GM13976 (cell line): Measurements from ENCODE around the gene BNIP3.

Source experiments
- DNase-seq: peaks from one replicate; pipeline ENCODE4 v3.0.0; 2012; ENCODE audit warnings: low spot score
- in situ Hi-C: fragments of 300-500 bp; cut with MboI; formaldehyde crosslinking; loops from one replicate; pipeline ENCODE4 v1.12.0; 2022; ENCODE audit warnings: low sequenced_read_pairs, mixed read lengths, inconsistent platforms; ENCODE audit not compliant: unreplicated experiment
- TF ChIP-seq, protein P1 (sequence below): IDR thresholded peaks from 2 replicates; pipeline ENCODE4 v1.5.1; 2012; ENCODE audit warnings: borderline replicate concordance, mild to moderate bottlenecking; ENCODE audit not compliant: insufficient read depth; ENCODE audit errors: extremely low read depth, missing control alignments, control extremely low read depth

Gene BNIP3

GRCh38 chr10:131946321-131946751 lies 35.4 kb downstream of the BNIP3 start:
- in situ Hi-C loops: no loop called here
- TF ChIP-seq, protein P1, sequence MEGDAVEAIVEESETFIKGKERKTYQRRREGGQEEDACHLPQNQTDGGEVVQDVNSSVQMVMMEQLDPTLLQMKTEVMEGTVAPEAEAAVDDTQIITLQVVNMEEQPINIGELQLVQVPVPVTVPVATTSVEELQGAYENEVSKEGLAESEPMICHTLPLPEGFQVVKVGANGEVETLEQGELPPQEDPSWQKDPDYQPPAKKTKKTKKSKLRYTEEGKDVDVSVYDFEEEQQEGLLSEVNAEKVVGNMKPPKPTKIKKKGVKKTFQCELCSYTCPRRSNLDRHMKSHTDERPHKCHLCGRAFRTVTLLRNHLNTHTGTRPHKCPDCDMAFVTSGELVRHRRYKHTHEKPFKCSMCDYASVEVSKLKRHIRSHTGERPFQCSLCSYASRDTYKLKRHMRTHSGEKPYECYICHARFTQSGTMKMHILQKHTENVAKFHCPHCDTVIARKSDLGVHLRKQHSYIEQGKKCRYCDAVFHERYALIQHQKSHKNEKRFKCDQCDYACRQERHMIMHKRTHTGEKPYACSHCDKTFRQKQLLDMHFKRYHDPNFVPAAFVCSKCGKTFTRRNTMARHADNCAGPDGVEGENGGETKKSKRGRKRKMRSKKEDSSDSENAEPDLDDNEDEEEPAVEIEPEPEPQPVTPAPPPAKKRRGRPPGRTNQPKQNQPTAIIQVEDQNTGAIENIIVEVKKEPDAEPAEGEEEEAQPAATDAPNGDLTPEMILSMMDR: no peak
- DNase-seq: no peak

- in situ Hi-C loops: no loop called here
- DNase-seq: no peak
- TF ChIP-seq, protein P1: no peak
Measured at GRCh38 chr10:131944976-131945695, 36.6 kb downstream of the BNIP3 start.

DNA sequence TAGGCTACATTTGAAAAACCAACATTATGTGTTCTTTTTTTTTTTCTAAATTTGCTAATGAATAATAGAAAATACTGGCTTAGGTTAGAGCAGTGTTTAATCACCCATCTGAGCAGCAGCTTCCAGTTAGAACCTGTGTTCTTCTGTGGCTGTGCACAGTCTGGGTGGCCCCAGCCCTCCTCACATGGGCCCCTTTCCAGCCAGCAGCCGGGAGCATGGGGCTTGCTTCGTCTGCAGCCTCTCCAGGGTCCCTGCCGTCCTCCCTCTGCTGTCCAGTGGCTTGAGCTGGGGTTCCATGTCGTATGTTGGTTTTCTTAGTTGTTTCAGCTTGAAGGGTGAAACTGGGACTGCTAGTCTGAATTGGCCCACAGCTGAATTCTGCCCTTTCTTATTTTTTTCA lies 37.3 kb downstream of the BNIP3 start:
- in situ Hi-C loops: no loop called here
- DNase-seq: no peak
- TF ChIP-seq, protein P1: no peak

- no peak for DNase-seq
- TF ChIP-seq, protein P1: no peak
- in situ Hi-C loops: no loop called here
Measured at GRCh38 chr10:131943021-131943814, 38.5 kb downstream of the BNIP3 start.

GRCh38 chr10:131942455-131942854 lies 39.3 kb downstream of the BNIP3 start:
- in situ Hi-C loops: no loop called here
- no peak for DNase-seq
- TF ChIP-seq, protein P1: no peak

DNA sequence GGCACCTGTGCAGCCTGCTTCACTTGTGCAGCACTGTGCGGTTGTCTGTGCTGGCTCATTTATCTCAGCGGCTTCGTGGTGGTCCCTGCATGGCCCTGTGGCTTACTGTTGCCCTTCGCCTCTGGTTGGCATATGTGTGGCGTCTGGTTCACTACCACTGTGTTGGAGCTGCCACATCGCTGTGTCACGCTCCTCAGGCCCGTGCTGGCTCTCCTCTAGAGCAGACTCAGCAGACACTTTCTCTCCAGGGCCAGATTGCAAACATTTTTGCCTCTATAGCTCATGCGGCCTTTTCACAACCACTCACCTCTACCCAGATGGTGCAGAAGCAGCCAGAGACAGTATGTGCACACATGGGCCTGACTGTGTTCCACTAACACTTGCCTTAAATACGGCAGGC lies 43.0 kb downstream of the BNIP3 start:
- no peak for DNase-seq
- in situ Hi-C loops: no loop called here

More for the DNA sequence above, 43.0 kb downstream of the BNIP3 start:
- TF ChIP-seq, protein P1: no peak
